Activated CD8-positive, alpha-beta memory T cell treated with anti-CD3 and anti-CD28 coated beads, Interleukin-2, amount 50 U/mL, for 4 hours (primary cell): ENCODE measurements around the gene RBM47.
"Not testable (repeated sequence)": the region's sequence is repeated elsewhere in the genome, so short reads cannot be mapped to it uniquely, and the experiment has no call there.

Experiments used
- DNase-seq: peaks from one replicate; pipeline ENCODE4 v3.0.0-alpha.2; 2020

Gene RBM47

GRCh38 chr4:40524366-40525041 lies 105.2 kb downstream of the RBM47 start:
- no peak for DNase-seq

DNA sequence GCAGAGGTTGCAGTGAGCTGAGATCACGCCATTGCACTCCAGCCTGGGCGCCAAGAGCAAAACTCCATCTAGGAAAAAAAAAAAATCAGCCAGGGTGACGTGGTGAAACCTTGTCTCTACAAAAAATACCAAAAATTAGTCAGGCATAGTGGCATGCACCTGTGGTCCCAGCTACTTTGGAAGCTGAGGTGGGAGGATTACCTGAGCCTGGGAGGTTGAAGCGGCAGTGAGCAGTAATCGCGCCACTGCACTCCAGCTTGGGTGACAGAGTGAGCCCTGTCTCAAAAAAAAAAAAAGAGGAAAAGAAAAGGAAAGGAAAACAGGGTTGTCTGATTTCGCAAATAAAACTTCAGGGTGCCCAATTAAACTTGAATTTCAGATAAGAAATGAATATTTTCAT lies 106.1 kb downstream of the RBM47 start:
- no peak for DNase-seq

- DNase-seq = no peak
These were observed 107.7 kb downstream of the RBM47 start for GRCh38 chr4:40521957-40522356.

DNA sequence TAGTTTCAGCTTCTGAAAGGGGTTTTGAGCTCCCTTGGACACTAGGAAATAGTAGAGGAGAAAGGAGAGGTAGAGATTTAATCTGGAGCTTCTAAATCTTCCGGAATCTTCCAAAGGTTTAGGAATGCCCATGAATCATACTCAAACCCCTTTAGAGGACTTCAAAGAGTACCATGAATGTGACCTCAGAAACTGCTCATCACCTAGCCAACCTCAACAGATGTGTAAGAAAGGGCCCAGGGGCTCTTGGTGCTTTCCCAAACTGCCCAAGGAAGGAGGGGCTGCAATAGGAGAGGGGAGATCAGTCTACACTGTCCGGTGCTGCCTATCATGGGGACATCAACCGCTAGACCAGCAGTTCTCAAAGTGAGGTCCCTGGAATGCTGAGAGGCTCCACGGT lies 109.1 kb downstream of the RBM47 start:
- no peak for DNase-seq

- not testable (repeated sequence) for DNase-seq
These were observed 112.6 kb downstream of the RBM47 start for GRCh38 chr4:40517081-40517480.

DNA sequence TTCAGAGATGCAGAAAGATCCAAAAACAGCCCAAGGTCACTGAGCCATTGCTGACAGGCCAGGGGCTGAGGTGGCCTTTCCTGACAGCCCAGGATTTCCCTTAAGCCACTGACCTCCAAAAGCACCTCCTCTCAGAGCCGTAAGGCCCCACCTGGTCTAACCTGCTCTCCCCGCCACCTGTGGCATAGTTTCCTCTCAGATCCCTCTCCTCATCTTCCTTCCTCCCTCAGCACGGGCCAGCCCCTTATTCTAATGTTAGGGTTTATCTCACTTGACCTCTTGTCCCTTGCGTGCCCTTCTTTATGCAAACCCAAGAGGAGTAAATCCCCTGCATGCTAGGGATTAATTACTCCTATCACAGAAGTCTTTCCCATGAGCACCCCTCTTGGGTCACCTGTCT lies 113.0 kb downstream of the RBM47 start:
- DNase-seq = no peak

DNA sequence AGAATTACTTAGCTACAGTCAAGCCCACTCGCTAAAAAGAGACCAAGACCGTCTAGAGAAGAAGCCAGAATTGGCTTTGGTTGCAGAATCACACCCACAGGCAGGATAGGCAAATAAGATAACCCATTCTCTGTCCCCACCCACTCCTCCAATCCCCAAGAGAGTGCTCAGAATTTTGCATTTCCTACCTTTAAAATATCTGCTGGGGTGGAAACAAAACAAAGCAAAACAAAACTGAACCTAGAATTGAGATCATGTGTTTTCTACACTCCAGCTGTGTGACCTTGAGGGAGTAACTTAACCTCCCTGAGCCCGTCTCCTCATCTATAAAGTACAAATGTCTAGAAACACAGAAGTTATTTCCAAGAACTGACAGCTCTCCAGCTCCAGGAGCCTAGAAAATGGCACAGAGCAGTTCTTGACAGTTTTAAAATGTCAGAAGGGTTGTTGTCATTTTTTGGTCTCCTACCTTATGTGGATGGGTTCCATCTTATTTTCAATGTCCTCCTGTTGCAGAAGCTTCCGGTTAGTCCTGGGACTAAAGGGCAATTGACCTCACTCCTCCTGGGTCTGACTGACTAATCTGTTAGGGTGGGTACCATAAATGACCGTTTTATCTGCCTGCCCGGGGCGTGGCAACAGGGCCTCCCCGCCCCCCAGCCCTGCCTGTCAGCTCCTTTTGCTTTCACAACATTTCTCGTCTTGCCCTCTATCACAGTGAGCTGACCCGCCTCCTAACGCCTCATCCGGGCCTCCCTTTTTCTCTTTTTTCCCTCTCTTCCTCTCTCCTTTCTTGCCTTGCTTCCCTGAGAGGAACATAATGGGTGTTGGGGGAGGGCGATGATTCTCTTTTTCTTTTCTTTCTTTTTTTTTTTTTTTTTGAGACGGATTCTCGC lies 114.0 kb downstream of the RBM47 start:
- no peak for DNase-seq

GRCh38 chr4:40515037-40515397 lies 114.6 kb downstream of the RBM47 start:
- DNase-seq = no peak

DNA sequence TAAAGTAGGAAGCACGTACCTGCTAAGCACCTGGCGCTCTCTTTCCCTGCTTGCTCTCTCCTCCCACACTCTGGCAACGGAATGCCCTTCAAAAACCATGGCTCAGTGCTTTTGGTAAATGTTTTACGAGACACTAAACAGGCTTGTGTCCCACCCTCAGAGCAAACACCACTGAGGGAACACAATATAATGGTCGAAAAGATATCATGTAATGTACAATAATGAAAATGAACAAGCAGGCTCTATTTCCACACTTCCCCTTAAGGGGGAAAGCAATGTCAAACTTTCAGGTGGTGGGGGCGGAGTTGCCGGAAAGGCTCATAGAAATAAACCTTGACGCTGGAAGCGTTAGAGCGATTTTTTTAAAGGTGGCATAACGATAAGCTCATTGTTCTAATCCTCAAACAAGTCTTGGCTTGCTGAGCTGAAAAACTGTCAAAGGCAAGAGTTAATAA lies 115.1 kb downstream of the RBM47 start:
- DNase-seq = no peak

GRCh38 chr4:40511036-40511614 lies 118.5 kb downstream of the RBM47 start:
- no peak for DNase-seq

DNA sequence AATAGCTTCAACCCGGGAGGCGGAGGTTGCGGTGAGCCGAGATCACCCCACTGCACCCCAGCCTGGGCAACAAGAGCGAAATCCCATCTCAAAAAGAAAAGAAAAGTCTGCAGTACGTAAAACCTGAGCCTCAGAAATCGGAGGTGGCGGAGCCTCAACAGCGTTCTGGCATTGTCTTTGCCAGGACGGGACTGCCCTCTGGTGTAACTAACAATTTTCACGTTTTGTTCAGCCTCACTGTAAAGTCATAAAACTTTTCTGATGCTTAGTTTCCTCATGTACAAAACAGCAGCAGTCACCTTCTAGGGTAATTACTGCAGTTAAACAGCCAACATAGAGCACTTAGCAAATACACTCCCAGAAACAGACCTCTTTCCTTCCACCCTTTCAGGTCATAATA lies 121.7 kb downstream of the RBM47 start:
- no peak for DNase-seq

- no peak for DNase-seq
These were observed 123.2 kb downstream of the RBM47 start for GRCh38 chr4:40506492-40506891.

- DNase-seq = no peak
These were observed 123.6 kb downstream of the RBM47 start for GRCh38 chr4:40506066-40506465.

GRCh38 chr4:40502934-40503333 lies 126.7 kb downstream of the RBM47 start:
- no peak for DNase-seq

- no peak for DNase-seq
These were observed 127.4 kb downstream of the RBM47 start for GRCh38 chr4:40502220-40502619.

- DNase-seq = no peak
These were observed 128.9 kb downstream of the RBM47 start for GRCh38 chr4:40500781-40501180.

DNA sequence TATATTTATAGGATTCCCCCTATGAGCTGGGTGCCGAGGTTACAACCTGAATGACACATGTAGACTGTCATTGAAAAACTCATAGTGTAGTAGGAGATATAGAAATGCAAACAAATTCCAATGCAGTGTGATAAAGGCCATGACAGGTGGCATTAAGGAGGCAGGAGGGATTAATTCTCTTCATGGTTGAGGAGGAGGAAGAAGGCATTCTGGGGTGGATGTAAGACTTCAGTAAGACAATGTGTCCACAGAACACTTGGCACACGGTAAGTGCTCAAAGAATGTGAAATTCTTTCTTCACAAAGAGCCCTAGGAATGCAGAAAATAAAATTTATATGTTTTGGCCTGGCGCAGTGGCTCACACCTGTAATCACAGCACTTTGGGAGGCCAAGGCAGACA lies 136.5 kb downstream of the RBM47 start:
- no peak for DNase-seq

GRCh38 chr4:40492691-40493090 lies 137.0 kb downstream of the RBM47 start:
- DNase-seq = no peak

GRCh38 chr4:40490481-40490880 lies 139.2 kb downstream of the RBM47 start:
- no peak for DNase-seq

- DNase-seq = no peak
These were observed 139.7 kb downstream of the RBM47 start for GRCh38 chr4:40489961-40490360.

GRCh38 chr4:40486534-40486933 lies 143.1 kb downstream of the RBM47 start:
- no peak for DNase-seq

GRCh38 chr4:40484346-40485090 lies 145.1 kb downstream of the RBM47 start:
- no peak for DNase-seq

DNA sequence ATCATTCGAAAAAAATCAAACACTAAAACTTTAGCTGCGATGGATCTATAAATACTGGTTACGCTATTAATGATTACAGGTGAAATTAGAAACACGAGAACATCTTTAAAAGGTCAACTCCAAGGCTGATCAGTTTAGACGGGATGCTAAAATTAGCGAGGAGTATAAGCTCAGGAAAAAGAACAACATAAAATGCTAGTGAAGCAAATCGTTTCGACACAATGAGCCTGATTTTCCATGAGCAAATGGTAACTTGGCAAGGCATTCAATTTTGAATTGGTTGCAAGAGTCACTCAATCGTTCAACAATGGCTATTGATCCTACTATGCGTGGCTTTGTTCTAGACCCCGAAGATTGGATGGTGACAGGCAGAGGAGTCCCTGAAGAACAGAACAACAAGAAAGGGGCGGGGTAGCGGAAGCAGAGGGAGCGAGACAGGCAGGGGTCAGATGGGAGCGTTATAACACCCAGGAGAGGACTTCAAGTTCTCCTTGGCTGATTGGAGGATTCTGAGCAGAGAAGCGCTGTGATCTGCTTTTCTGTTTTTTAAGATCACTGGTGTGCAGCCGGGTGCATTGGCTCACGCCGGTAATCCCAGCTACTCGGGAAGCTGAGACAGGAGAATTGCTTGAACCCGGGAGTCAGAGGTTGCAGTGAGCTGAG lies 146.5 kb downstream of the RBM47 start:
- no peak for DNase-seq
